SK-N-SH (cell line): ENCODE measurements around the gene HHAT. TPM values are rescaled to one million over a fixed set of nuclear protein-coding genes. Genes with fewer than 3 reads are reported as not detected.

ENCODE experiments used
- CTCF ChIA-PET: fragments of 300-600, 350-600 bp; formaldehyde crosslinking; extraction: SDS; loops from one replicate; lab custom pipeline; 2021; lab: Yijun Ruan, JAX
- POLR2A ChIA-PET: fragments of 350-600 bp; sonication (Branson Sonifier 250); formaldehyde crosslinking; extraction: SDS; loops from one replicate; lab custom pipeline; 2020; ENCODE audit warnings: antibody characterized with exemption, inconsistent platforms; lab: Yijun Ruan, JAX
- DNase-seq: peaks from one replicate; pipeline ENCODE4 v3.0.0; 2012
- H2AFZ ChIP-seq: fragments of 200-600 bp; sonication (generic); 2 replicates; pipeline ENCODE4 v1.8.1; 2016; ENCODE audit warnings: antibody characterized with exemption, mild to moderate bottlenecking, low read depth
- H3F3A ChIP-seq: fragments of 200-600 bp; sonication (generic); replicated peaks from 2 replicates; pipeline ENCODE3; 2016; ENCODE audit warnings: antibody characterized with exemption, mild to moderate bottlenecking; ENCODE audit not compliant: insufficient read depth
- H3K27ac ChIP-seq, 2 experiments: fragments of 200-500 bp in 1 of 2; fragments of 200-600 bp in 1 of 2; sonication (Bioruptor generic) in 1 of 2; sonication (generic), shearing (Covaris generic) in 1 of 2; 2 replicates each; pipeline versions ENCODE4 v1.5.1 to v1.6.1; 2014 to 2016; ENCODE audit warnings: low read depth in 2 of 2, inconsistent platforms in 1 of 2, low read length in 1 of 2, mild to moderate bottlenecking in 1 of 2, mixed read lengths in 1 of 2
- H3K27me3 ChIP-seq: fragments of 200-600 bp; sonication (generic), shearing (Covaris generic); 2 replicates; pipeline ENCODE4 v1.6.1; 2016; ENCODE audit warnings: mixed run types; ENCODE audit not compliant: insufficient read depth
- H3K36me3 ChIP-seq, 2 experiments: fragments of 200-500 bp in 1 of 2; fragments of 200-600 bp in 1 of 2; sonication (Bioruptor generic) in 1 of 2; sonication (generic) in 1 of 2; replicated peaks in 1 of 2; 2 replicates each; pipeline versions ENCODE3 to v1.5.1; 2014 to 2016; ENCODE audit warnings: low read length in 1 of 2, mild to moderate bottlenecking in 1 of 2; ENCODE audit not compliant: insufficient read depth in 2 of 2, control insufficient read depth in 1 of 2
- H3K4me1 ChIP-seq, 2 experiments: fragments of 200-500 bp in 1 of 2; fragments of 200-600 bp in 1 of 2; sonication (Bioruptor generic) in 1 of 2; sonication (generic), shearing (Covaris generic) in 1 of 2; 2 replicates each; pipeline versions ENCODE4 v1.5.1 to v1.6.1; 2014 to 2016; ENCODE audit warnings: low read depth in 1 of 2, low read length in 1 of 2, mixed run types in 1 of 2; ENCODE audit not compliant: insufficient read depth in 2 of 2, control insufficient read depth in 1 of 2
- H3K4me2 ChIP-seq: fragments of 200-600 bp; sonication (generic), shearing (Covaris generic); 2 replicates; pipeline ENCODE4 v1.6.1; 2017; ENCODE audit warnings: mixed run types
- H3K4me3 ChIP-seq, 2 experiments: fragments of 200-500 bp in 1 of 2; fragments of 200-600 bp in 1 of 2; sonication (Bioruptor generic) in 1 of 2; sonication (generic), shearing (Covaris generic) in 1 of 2; 2 replicates each; pipeline versions ENCODE4 v1.5.1 to v1.8.1; 2014 to 2016; ENCODE audit warnings: low read depth in 2 of 2, inconsistent platforms in 1 of 2, low read length in 1 of 2, mild to moderate bottlenecking in 1 of 2, mixed read lengths in 1 of 2, moderate library complexity in 1 of 2
- H3K79me2 ChIP-seq: fragments of 200-600 bp; sonication (generic); 2 replicates; pipeline ENCODE4 v1.8.1; 2017; ENCODE audit warnings: mild to moderate bottlenecking; ENCODE audit not compliant: insufficient read depth
- H3K9ac ChIP-seq: fragments of 200-600 bp; sonication (generic); 2 replicates; pipeline ENCODE4 v1.6.1; 2017; ENCODE audit warnings: mixed run types
- H3K9me2 ChIP-seq: fragments of 200-600 bp; sonication (generic); 2 replicates; pipeline ENCODE4 v1.6.1; 2017; ENCODE audit warnings: mixed run types
- H3K9me3 ChIP-seq: fragments of 200-600 bp; sonication (generic); 2 replicates; pipeline ENCODE4 v1.6.1; 2017; ENCODE audit warnings: mixed run types, mild to moderate bottlenecking, moderate library complexity
- H4K20me1 ChIP-seq: fragments of 200-600 bp; sonication (generic); 2 replicates; pipeline ENCODE4 v1.6.1; 2017; ENCODE audit warnings: mild to moderate bottlenecking, mixed run types; ENCODE audit not compliant: insufficient read depth
- EP300 ChIP-seq, 2 experiments: IDR thresholded peaks; 2 replicates each; pipeline versions ENCODE4 v1.4.0 to v1.6.1; 2012; ENCODE audit warnings: borderline replicate concordance in 1 of 2, low read depth in 1 of 2, low read length in 1 of 2
- FOSL2 ChIP-seq: IDR thresholded peaks from 2 replicates; pipeline ENCODE4 v1.4.0; 2012; ENCODE audit warnings: low read depth, mild to moderate bottlenecking, moderate library complexity, borderline replicate concordance
- FOXJ3 ChIP-seq: sonication (generic); formaldehyde crosslinking; IDR thresholded peaks from 2 replicates; pipeline ENCODE4 v1.5.1; 2020; ENCODE audit warnings: mild to moderate bottlenecking, missing genetic modification reagents
- GABPA ChIP-seq: IDR thresholded peaks from 2 replicates; pipeline ENCODE4 v1.4.0; 2012; ENCODE audit warnings: low read depth, mild to moderate bottlenecking
- GATA2 ChIP-seq: sonication (generic); formaldehyde crosslinking; IDR thresholded peaks from 2 replicates; pipeline ENCODE4 v1.5.0; 2020; ENCODE audit warnings: mild to moderate bottlenecking, missing genetic modification reagents
- IRF3 ChIP-seq: fragments of 150-350 bp; IDR thresholded peaks from 2 replicates; pipeline ENCODE4 v1.6.1; 2016; ENCODE audit warnings: mild to moderate bottlenecking, low read depth, low read length
- JUND ChIP-seq: IDR thresholded peaks from 2 replicates; pipeline ENCODE4 v1.4.0; 2012
- MAX ChIP-seq: IDR thresholded peaks from 2 replicates; pipeline ENCODE4 v1.4.0; 2012; ENCODE audit warnings: low read depth
- MEF2A ChIP-seq: IDR thresholded peaks from 2 replicates; pipeline ENCODE4 v1.4.0; 2012; ENCODE audit warnings: low read depth, borderline replicate concordance
- NFIC ChIP-seq: IDR thresholded peaks from 2 replicates; pipeline ENCODE4 v1.4.0; 2012; ENCODE audit warnings: borderline replicate concordance
- PBX3 ChIP-seq: IDR thresholded peaks from 2 replicates; pipeline ENCODE4; 2012
- RAD21 ChIP-seq: IDR thresholded peaks from 2 replicates; pipeline ENCODE4 v1.6.1; 2012; ENCODE audit warnings: mild to moderate bottlenecking, low read length
- REST ChIP-seq: IDR thresholded peaks from 2 replicates; pipeline ENCODE4 v1.6.1; 2012; ENCODE audit warnings: mild to moderate bottlenecking, low read depth, low read length, moderate library complexity
- RFX5 ChIP-seq: IDR thresholded peaks from 2 replicates; pipeline ENCODE4 v1.6.1; 2012; ENCODE audit warnings: mild to moderate bottlenecking, improper control_type of control experiment, low read length
- RXRA ChIP-seq: IDR thresholded peaks from 2 replicates; pipeline ENCODE4 v1.4.0; 2012; ENCODE audit warnings: low read depth, mild to moderate bottlenecking, borderline replicate concordance
- SIN3A ChIP-seq: IDR thresholded peaks from 2 replicates; pipeline ENCODE4 v1.6.1; 2012; ENCODE audit warnings: low read depth, mild to moderate bottlenecking, low read length, moderate library complexity, borderline replicate concordance
- SMC3 ChIP-seq: IDR thresholded peaks from 2 replicates; pipeline ENCODE4 v1.6.1; 2012; ENCODE audit warnings: low read depth, low read length, improper control_type of control experiment
- TAF1 ChIP-seq: IDR thresholded peaks from 2 replicates; pipeline ENCODE4 v1.6.1; 2012; ENCODE audit warnings: low read depth, mild to moderate bottlenecking, low read length, moderate library complexity, borderline replicate concordance
- TEAD4 ChIP-seq: IDR thresholded peaks from 2 replicates; pipeline ENCODE4 v1.4.0; 2012; ENCODE audit warnings: mild to moderate bottlenecking, borderline replicate concordance; ENCODE audit not compliant: insufficient read depth
- YY1 ChIP-seq: IDR thresholded peaks from 2 replicates; pipeline ENCODE4 v1.4.0; 2012; ENCODE audit warnings: low read depth, mild to moderate bottlenecking
- WGBS: methylation state at CpG from one replicate; pipeline ENCODE4 v1.1.6; 2017; ENCODE audit warnings: low lambda C conversion rate; 5-methylcytosine and 5-hydroxymethylcytosine counted together
- polyA plus RNA-seq, 3 experiments: library from polyadenylated mRNA; depleted of rRNA; stranded (reverse); fragments of >200 nt; gene quantifications; 2 replicates each; pipeline ENCODE4 v1.2.3, GENCODE V29; 2012

The HHAT gene
- polyA plus RNA-seq, 1 of the 3 experiments (the other 2 are of a cell fraction): 8.1 TPM

- no peak for TF ChIP-seq REST
- TF ChIP-seq PBX3: no peak
Observed at GRCh38 chr1:210594605-210595004, 265.9 kb downstream of the HHAT start (continued).

- ChIA-PET POLR2A (no interaction called here), CTCF (no interaction called here)
- Histone ChIP-seq H3K36me3 (no peaks in the 10 kb centered on the region), H3K79me2 (no peaks in the 10 kb centered on the region), H3K27ac (no peak overlapping the region; a peak in 1 of 4 replicates), H3K9me3 (no peaks in the 10 kb centered on the region), H4K20me1 (no peaks in the 10 kb centered on the region), H3K4me2 (no peak overlapping the region), H3K4me3 (no peak overlapping the region), H3K9me2 (no peaks in the 10 kb centered on the region), H3K9ac (no peak overlapping the region), H3K27me3 (no peaks in the 10 kb centered on the region), H2AFZ (no peak overlapping the region), H3K4me1 (peaks cover 11 to 25% of the 10 kb centered on the region in 2 experiments; a peak in 3 of 4 replicates), H3F3A (peaks cover 20% of the 10 kb centered on the region)
- DNase-seq: no peak
- WGBS: 81% methylated on average over 2 of the region's 2 CpGs
- TF ChIP-seq NFIC: no peak
- TF ChIP-seq GATA2 (CRISPR knock-in tag): no peak
- no peak for TF ChIP-seq RAD21
- TF ChIP-seq RXRA: no peak
- TF ChIP-seq FOXJ3 (CRISPR knock-in tag): no peak
- TF ChIP-seq EP300 (IDR thresholded peaks at IDR 0.05; ENCODE audit: borderline replicate concordance in 1 of 2, low read depth in 1 of 2, low read length in 1 of 2): no peak
- no peak for TF ChIP-seq SMC3
- TF ChIP-seq RFX5: no peak
- TF ChIP-seq MEF2A: no peak
Observed at GRCh38 chr1:210596641-210597040, 267.9 kb downstream of the HHAT start.

- POLR2A ChIA-PET: no interaction called here
- 33% methylated on average over 1 of the region's 1 CpG for WGBS
- TF ChIP-seq NFIC (peak; percentile 49), GABPA (no peak), IRF3 (no peak), SIN3A (no peak), TAF1 (no peak), JUND (peak; percentile 54), YY1 (no peak), EP300 (IDR thresholded peaks at IDR 0.05; ENCODE audit: borderline replicate concordance in 1 of 2, low read depth in 1 of 2, low read length in 1 of 2) (peak in 1 of 2 experiments; percentile 20; a peak in 1 of 4 replicates), SMC3 (no peak), MAX (peak; percentile 29; the same call in 1 of the 2 replicates), TEAD4 (peak; percentile 22; the same call in 1 of the 2 replicates), FOSL2 (peak; percentile 76; the same call in 1 of the 2 replicates)
Observed at GRCh38 chr1:210597555-210598134, 268.9 kb downstream of the HHAT start.

More at GRCh38 chr1:210597555-210598134, 268.9 kb downstream of the HHAT start:
- no peaks in the 10 kb centered on the region for H3K9me2 ChIP-seq
- H3K79me2 ChIP-seq: no peaks in the 10 kb centered on the region
- H2AFZ ChIP-seq: peak overlapping the region; percentile 37; the same call in 1 of the 2 replicates
- H3K4me3 ChIP-seq: no peak overlapping the region
- H3K36me3 ChIP-seq: no peaks in the 10 kb centered on the region
- no peak for DNase-seq
- H3K27ac ChIP-seq: peak overlapping the region; percentile 77 to 98
- H3K9me3 ChIP-seq: no peaks in the 10 kb centered on the region
- CTCF ChIA-PET: no interaction called here
- H3K4me1 ChIP-seq: peaks cover 11 to 25% of the 10 kb centered on the region in 2 experiments; a peak in 3 of 4 replicates
- H3K9ac ChIP-seq: peak overlapping the region; percentile 68
- no peaks in the 10 kb centered on the region for H4K20me1 ChIP-seq
- H3F3A ChIP-seq: peaks cover 20% of the 10 kb centered on the region
- H3K27me3 ChIP-seq: no peaks in the 10 kb centered on the region
- H3K4me2 ChIP-seq: peak overlapping the region; percentile 61
